Measurements from ENCODE around the gene SULT6B1.
"Not testable (repeated sequence)": the region's sequence is repeated elsewhere in the genome, so short reads cannot be mapped to it uniquely, and the experiment has no call there.

Gene SULT6B1

GRCh38 chr2:37211939-37212338 lies 23.5 kb upstream of the SULT6B1 start:
- Histone ChIP-seq H3K4me3 (ENCODE audit: low read length) (no peak overlapping the region), H3K9ac (ENCODE audit: low read length) (no peak overlapping the region), H3K4me1 (ENCODE audit: control insufficient read depth, insufficient read depth, low read length) (peaks cover 11% of the 10 kb centered on the region), H3K9me3 (ENCODE audit: control insufficient read depth, low read length) (peaks cover 17% of the 10 kb centered on the region), H3K36me3 (ENCODE audit: control insufficient read depth, insufficient read depth, low read length, severe bottlenecking) (peaks cover 98% of the 10 kb centered on the region), H3K27me3 (replicated peaks; ENCODE audit: control insufficient read depth, insufficient read depth, low read length) (no peaks in the 10 kb centered on the region)
- peak; percentile 13 for DNase-seq (ENCODE audit: low read depth)

- no peaks in the 10 kb centered on the region for H3K27me3 ChIP-seq (replicated peaks; ENCODE audit: control insufficient read depth, insufficient read depth, low read length)
- H3K4me3 ChIP-seq (ENCODE audit: low read length): no peak overlapping the region
- H3K9me3 ChIP-seq (ENCODE audit: control insufficient read depth, low read length): peaks cover 20% of the 10 kb centered on the region
- H3K36me3 ChIP-seq (ENCODE audit: control insufficient read depth, insufficient read depth, low read length, severe bottlenecking): peaks cover 98% of the 10 kb centered on the region
- DNase-seq (ENCODE audit: low read depth): peak; percentile 33
- no peak overlapping the region for H3K9ac ChIP-seq (ENCODE audit: low read length)
- peaks cover 11% of the 10 kb centered on the region for H3K4me1 ChIP-seq (ENCODE audit: control insufficient read depth, insufficient read depth, low read length)
Observed at GRCh38 chr2:37211212-37211611, 22.7 kb upstream of the SULT6B1 start.

- DNase-seq (ENCODE audit: low read depth); H3K4me1 ChIP-seq (ENCODE audit: control insufficient read depth, insufficient read depth, low read length); H3K27me3 ChIP-seq (replicated peaks; ENCODE audit: control insufficient read depth, insufficient read depth, low read length); H3K4me3 ChIP-seq (ENCODE audit: low read length); H3K9ac ChIP-seq (ENCODE audit: low read length): not testable (repeated sequence)
- Histone ChIP-seq H3K9me3 (ENCODE audit: control insufficient read depth, low read length) (peaks cover 28% of the 10 kb centered on the region), H3K36me3 (ENCODE audit: control insufficient read depth, insufficient read depth, low read length, severe bottlenecking) (peaks cover 95% of the 10 kb centered on the region)
Observed at GRCh38 chr2:37206760-37207159, 18.3 kb upstream of the SULT6B1 start.

- Histone ChIP-seq H3K4me3 (ENCODE audit: low read length) (no peak overlapping the region), H3K9me3 (ENCODE audit: control insufficient read depth, low read length) (peaks cover 28% of the 10 kb centered on the region), H3K27me3 (replicated peaks; ENCODE audit: control insufficient read depth, insufficient read depth, low read length) (no peaks in the 10 kb centered on the region), H3K4me1 (ENCODE audit: control insufficient read depth, insufficient read depth, low read length) (no peaks in the 10 kb centered on the region), H3K36me3 (ENCODE audit: control insufficient read depth, insufficient read depth, low read length, severe bottlenecking) (peaks cover 95% of the 10 kb centered on the region), H3K9ac (ENCODE audit: low read length) (no peak overlapping the region)
- DNase-seq (ENCODE audit: low read depth): no peak
Observed at GRCh38 chr2:37205689-37206341, 17.3 kb upstream of the SULT6B1 start.

GRCh38 chr2:37205071-37205661 lies 16.7 kb upstream of the SULT6B1 start:
- H3K36me3 ChIP-seq (ENCODE audit: control insufficient read depth, insufficient read depth, low read length, severe bottlenecking): peaks cover 95% of the 10 kb centered on the region
- H3K27me3 ChIP-seq (replicated peaks; ENCODE audit: control insufficient read depth, insufficient read depth, low read length); H3K4me1 ChIP-seq (ENCODE audit: control insufficient read depth, insufficient read depth, low read length); DNase-seq (ENCODE audit: low read depth); H3K4me3 ChIP-seq (ENCODE audit: low read length); H3K9ac ChIP-seq (ENCODE audit: low read length): not testable (repeated sequence)
- H3K9me3 ChIP-seq (ENCODE audit: control insufficient read depth, low read length): peaks cover 28% of the 10 kb centered on the region

DNA sequence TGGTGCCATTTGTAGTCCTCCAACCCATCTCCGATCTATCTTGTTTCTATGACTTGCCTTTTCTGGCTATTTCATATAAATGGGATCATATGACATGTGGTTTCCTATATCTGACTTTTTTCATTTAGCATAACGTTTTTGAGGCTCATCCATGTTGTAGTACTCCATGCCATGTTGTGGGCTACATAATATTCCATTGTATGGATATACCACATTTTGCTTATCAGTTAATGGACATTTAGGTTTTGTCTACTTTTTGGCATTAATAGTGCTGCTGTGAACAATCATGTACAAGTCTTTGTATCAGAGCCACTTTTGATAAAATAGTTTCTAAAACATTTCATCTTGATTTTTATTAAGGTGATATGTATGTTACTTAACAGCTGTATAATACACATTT lies 15.2 kb upstream of the SULT6B1 start:
- Histone ChIP-seq H3K9ac (ENCODE audit: low read length) (no peak overlapping the region), H3K36me3 (ENCODE audit: control insufficient read depth, insufficient read depth, low read length, severe bottlenecking) (peaks cover 93% of the 10 kb centered on the region), H3K27me3 (replicated peaks; ENCODE audit: control insufficient read depth, insufficient read depth, low read length) (no peaks in the 10 kb centered on the region), H3K9me3 (ENCODE audit: control insufficient read depth, low read length) (peaks cover 21% of the 10 kb centered on the region), H3K4me1 (ENCODE audit: control insufficient read depth, insufficient read depth, low read length) (no peaks in the 10 kb centered on the region), H3K4me3 (ENCODE audit: low read length) (no peak overlapping the region)
- no peak for DNase-seq (ENCODE audit: low read depth)

GRCh38 chr2:37201766-37202165 lies 13.3 kb upstream of the SULT6B1 start:
- Histone ChIP-seq H3K36me3 (ENCODE audit: control insufficient read depth, insufficient read depth, low read length, severe bottlenecking) (peaks cover 76% of the 10 kb centered on the region), H3K27me3 (replicated peaks; ENCODE audit: control insufficient read depth, insufficient read depth, low read length) (no peaks in the 10 kb centered on the region), H3K9ac (ENCODE audit: low read length) (no peak overlapping the region), H3K4me3 (ENCODE audit: low read length) (no peak overlapping the region), H3K4me1 (ENCODE audit: control insufficient read depth, insufficient read depth, low read length) (peaks cover 11% of the 10 kb centered on the region), H3K9me3 (ENCODE audit: control insufficient read depth, low read length) (peaks cover 10% of the 10 kb centered on the region)
- no peak for DNase-seq (ENCODE audit: low read depth)

DNA sequence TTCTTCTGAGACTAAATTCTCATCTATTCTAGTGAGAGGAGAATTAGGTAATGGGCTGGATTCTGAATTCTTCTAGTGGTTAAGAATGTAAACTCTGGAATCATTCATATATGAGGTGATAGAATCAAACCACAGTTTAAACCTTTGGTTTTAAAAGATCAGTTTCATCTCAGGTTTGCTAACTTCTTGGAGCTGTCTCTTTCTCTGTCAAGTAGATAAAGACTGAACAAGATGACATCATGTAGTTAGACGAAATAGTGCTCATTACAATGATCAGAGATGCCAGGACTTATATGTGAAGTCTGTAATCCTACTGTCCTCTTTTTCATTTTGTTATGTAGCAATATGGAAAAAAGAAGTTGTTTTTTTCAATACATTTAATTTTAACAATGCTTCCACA lies 12.7 kb upstream of the SULT6B1 start:
- no peak for DNase-seq (ENCODE audit: low read depth)
- Histone ChIP-seq H3K4me1 (ENCODE audit: control insufficient read depth, insufficient read depth, low read length) (peaks cover 11% of the 10 kb centered on the region), H3K4me3 (ENCODE audit: low read length) (no peak overlapping the region), H3K27me3 (replicated peaks; ENCODE audit: control insufficient read depth, insufficient read depth, low read length) (no peaks in the 10 kb centered on the region), H3K9me3 (ENCODE audit: control insufficient read depth, low read length) (peaks cover 8% of the 10 kb centered on the region), H3K36me3 (ENCODE audit: control insufficient read depth, insufficient read depth, low read length, severe bottlenecking) (peaks cover 70% of the 10 kb centered on the region), H3K9ac (ENCODE audit: low read length) (no peak overlapping the region)

- Histone ChIP-seq H3K4me1 (ENCODE audit: control insufficient read depth, insufficient read depth, low read length) (peaks cover 11% of the 10 kb centered on the region), H3K9ac (ENCODE audit: low read length) (no peak overlapping the region)
Observed at GRCh38 chr2:37198681-37199065, 10.2 kb upstream of the SULT6B1 start.

DNA sequence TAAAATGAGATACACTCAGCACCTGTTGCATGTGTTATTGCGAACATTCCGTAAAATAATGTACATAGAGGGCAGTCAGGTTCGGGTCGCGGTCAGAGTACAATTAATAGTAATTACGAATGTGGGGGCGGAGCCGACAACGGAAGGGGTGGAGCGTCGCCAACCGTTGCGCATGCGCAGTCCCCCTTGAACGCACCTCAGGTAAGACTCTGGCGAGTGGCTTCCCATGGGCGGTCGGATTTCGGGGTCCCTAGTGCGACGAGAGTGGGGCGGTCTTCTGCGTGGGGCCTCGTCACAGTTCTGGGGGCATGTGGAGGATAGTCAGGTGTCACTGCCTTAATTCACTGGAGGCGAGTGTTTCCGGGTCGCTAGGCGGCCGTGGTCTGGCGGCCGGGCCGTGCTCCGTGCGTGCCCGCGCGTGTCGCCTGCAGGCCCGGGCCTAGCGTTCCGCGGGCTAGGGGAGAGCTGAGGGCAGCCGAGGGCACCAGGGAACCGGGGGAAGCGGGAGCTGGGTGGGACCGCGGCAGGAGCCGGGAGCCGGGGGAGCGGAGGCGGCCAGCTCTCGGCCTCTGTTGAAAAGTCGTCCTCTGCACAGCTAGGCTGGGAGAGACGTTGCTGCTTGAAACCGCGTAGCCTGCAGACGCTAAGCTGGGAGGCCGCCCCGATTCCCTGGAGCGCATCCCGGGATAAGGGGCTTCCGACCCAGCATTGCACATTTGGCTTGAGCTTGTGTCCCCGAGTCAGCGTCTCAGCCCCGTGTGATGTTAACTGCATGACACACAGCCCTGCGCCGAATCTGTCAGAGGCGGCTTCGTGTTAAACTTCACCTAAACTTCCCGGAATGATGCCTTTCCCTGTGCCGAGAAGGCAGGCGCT lies 8.1 kb upstream of the SULT6B1 start, which contains the start of gene CEBPZOS:
Gene CEBPZOS (plus strand): TSS at position 177 of the 876 bp plus-strand sequence. CDS start 3,209 bp downstream, outside the sequence.
- H3K4me3 ChIP-seq (ENCODE audit: low read length): peak within 1 kb of the TSS; percentile 90
- no peaks in the 10 kb centered on the region for H3K9me3 ChIP-seq (ENCODE audit: control insufficient read depth, low read length)
- peaks cover 27% of the 10 kb centered on the region for H3K36me3 ChIP-seq (ENCODE audit: control insufficient read depth, insufficient read depth, low read length, severe bottlenecking)
- peak; percentile 90 for DNase-seq (ENCODE audit: low read depth)
- peak within 1 kb of the TSS; percentile 91 for H3K9ac ChIP-seq (ENCODE audit: low read length)
- no peaks in the 10 kb centered on the region for H3K27me3 ChIP-seq (replicated peaks; ENCODE audit: control insufficient read depth, insufficient read depth, low read length)
- H3K4me1 ChIP-seq (ENCODE audit: control insufficient read depth, insufficient read depth, low read length): peaks cover 11% of the 10 kb centered on the region

More at GRCh38 chr2:37198681-37199065, 10.2 kb upstream of the SULT6B1 start:
- no peak overlapping the region for H3K4me3 ChIP-seq (ENCODE audit: low read length)
- no peak for DNase-seq (ENCODE audit: low read depth)
- H3K9me3 ChIP-seq (ENCODE audit: control insufficient read depth, low read length): peaks cover 3% of the 10 kb centered on the region
- H3K27me3 ChIP-seq (replicated peaks; ENCODE audit: control insufficient read depth, insufficient read depth, low read length): no peaks in the 10 kb centered on the region
- H3K36me3 ChIP-seq (ENCODE audit: control insufficient read depth, insufficient read depth, low read length, severe bottlenecking): peaks cover 45% of the 10 kb centered on the region

GRCh38 chr2:37195862-37196319 lies 7.4 kb upstream of the SULT6B1 start:
- Histone ChIP-seq H3K4me1 (ENCODE audit: control insufficient read depth, insufficient read depth, low read length) (peaks cover 12% of the 10 kb centered on the region), H3K36me3 (ENCODE audit: control insufficient read depth, insufficient read depth, low read length, severe bottlenecking) (peaks cover 20% of the 10 kb centered on the region), H3K9ac (ENCODE audit: low read length) (peak overlapping the region; percentile 91), H3K4me3 (ENCODE audit: low read length) (peak overlapping the region; percentile 90)
- DNase-seq (ENCODE audit: low read depth); H3K27me3 ChIP-seq (replicated peaks; ENCODE audit: control insufficient read depth, insufficient read depth, low read length); H3K9me3 ChIP-seq (ENCODE audit: control insufficient read depth, low read length): not testable (repeated sequence)

Measured in adipocyte (in vitro differentiated cells).